Measurements from ENCODE around the gene GAGE10.
"Not testable (repeated sequence)": the region's sequence is repeated elsewhere in the genome, so short reads cannot be mapped to it uniquely, and the experiment has no call there.

DNA sequence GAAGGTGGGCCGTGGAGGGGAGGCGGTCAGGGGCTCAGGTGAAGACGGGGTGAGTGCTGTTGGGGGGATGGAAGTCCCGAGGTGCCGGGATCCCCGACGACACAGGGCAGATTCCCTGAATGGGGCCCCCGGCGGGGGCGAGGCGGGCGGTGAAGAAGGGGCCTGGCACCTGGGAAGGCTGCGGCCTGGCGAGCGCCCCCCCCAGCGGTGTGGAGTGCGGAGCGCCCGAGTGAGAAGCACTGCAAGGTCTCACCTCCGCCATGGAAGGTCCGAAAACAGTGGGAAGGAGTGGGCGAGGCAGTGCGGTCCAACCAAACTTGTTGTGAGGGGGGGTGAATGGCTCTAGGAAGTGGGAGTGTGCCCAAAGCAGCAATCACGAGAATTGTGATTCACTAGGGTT lies 38.0 kb downstream of the GAGE10 start:
- not testable (repeated sequence) for TF ChIP-seq SUZ12 (IDR thresholded peaks at IDR 0.05; ENCODE audit: extremely low read depth, insufficient read depth, insufficient read length); YY1 (IDR thresholded peaks at IDR 0.05; ENCODE audit: insufficient read depth, insufficient read length)
